ENCODE measurements around the gene SDK2. TPM values are rescaled to one million over a fixed set of nuclear protein-coding genes. Genes with fewer than 3 reads are reported as not detected.
A peak's percentile ranks its signal among the peaks of the same experiment; 100 is the strongest.

Gene SDK2
- total RNA-seq, 1 donor = under 0.01 TPM

DNA sequence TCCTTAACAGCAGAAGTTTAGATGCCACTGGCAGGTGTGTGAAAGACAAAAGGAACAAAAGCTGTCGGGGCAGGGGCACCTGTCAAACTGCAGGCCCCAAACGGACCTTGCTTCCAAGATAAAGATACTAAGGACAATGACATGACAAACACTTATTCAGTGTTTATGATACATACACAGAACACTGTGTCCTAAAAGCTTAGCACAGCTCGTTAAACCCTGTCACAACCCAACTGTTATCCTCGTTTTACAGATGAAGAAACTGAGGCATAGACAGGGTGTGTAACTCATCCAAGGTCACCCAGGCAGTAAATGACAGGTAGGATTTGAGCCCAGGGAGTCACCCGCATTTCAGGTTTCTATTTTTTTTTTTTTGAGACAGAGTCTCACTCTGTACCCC lies 9.6 kb downstream of the SDK2 start:
- no peak for TF ChIP-seq CTCF (IDR thresholded peaks at IDR 0.05; ENCODE audit: extremely low read depth, low read depth, low read length)
- Histone ChIP-seq H3K4me1 (ENCODE audit: insufficient read depth, low read length) (no peaks in the 10 kb centered on the region), H3K36me3 (ENCODE audit: insufficient read depth, low read length) (no peaks in the 10 kb centered on the region)

DNA sequence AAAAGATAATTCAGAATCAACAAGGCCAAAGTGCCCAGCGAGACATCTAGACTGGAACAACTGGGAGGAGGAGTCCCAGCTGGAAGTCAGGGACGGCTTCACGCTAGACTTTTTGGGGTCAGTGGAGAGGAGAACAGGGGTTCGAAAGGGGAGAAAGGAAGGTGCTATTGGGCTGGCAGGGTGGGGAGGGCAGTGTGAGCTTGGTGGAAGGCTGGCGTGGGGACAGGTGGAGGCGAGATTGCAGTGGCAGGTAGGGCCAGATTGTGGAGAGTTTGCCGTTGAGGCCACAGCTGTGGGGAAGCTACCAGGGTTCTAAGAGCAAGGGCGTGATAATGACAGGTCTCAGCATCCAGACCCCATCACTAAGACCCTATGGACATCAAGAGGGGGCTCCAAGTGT lies 10.5 kb downstream of the SDK2 start:
- H2AFZ ChIP-seq (ENCODE audit: low read length) = no peak overlapping the region
- H3K27me3 ChIP-seq (ENCODE audit: insufficient read depth, low read length) = no peaks in the 10 kb centered on the region
- no peak overlapping the region for H3K4me3 ChIP-seq (ENCODE audit: insufficient read depth, low read length)
- H3K36me3 ChIP-seq (ENCODE audit: insufficient read depth, low read length) = no peaks in the 10 kb centered on the region
- no peaks in the 10 kb centered on the region for H3K9me3 ChIP-seq (ENCODE audit: low read depth, low read length)
- no peak overlapping the region for H3K4me2 ChIP-seq (ENCODE audit: insufficient read depth, low read length)
- H3K79me2 ChIP-seq (ENCODE audit: insufficient read depth, low read length) = no peaks in the 10 kb centered on the region
- DNase-seq (ENCODE audit: insufficient read length, low spot score, missing footprints) = no peak
- no peaks in the 10 kb centered on the region for H4K20me1 ChIP-seq (ENCODE audit: insufficient read depth, low read length)
- no peaks in the 10 kb centered on the region for H3K4me1 ChIP-seq (ENCODE audit: insufficient read depth, low read length)
- TF ChIP-seq CTCF (IDR thresholded peaks at IDR 0.05; ENCODE audit: extremely low read depth, low read depth, low read length) = no peak
- no peak overlapping the region for H3K27ac ChIP-seq (ENCODE audit: low read depth, low read length)

More for the DNA sequence above, 9.6 kb downstream of the SDK2 start:
- no peaks in the 10 kb centered on the region for H3K27me3 ChIP-seq (ENCODE audit: insufficient read depth, low read length)
- no peak for DNase-seq (ENCODE audit: insufficient read length, low spot score, missing footprints)
- H2AFZ ChIP-seq (ENCODE audit: low read length) = no peak overlapping the region
- H4K20me1 ChIP-seq (ENCODE audit: insufficient read depth, low read length) = no peaks in the 10 kb centered on the region
- H3K4me2 ChIP-seq (ENCODE audit: insufficient read depth, low read length) = no peak overlapping the region
- no peaks in the 10 kb centered on the region for H3K79me2 ChIP-seq (ENCODE audit: insufficient read depth, low read length)
- H3K9me3 ChIP-seq (ENCODE audit: low read depth, low read length) = no peaks in the 10 kb centered on the region
- no peak overlapping the region for H3K27ac ChIP-seq (ENCODE audit: low read depth, low read length)
- no peak overlapping the region for H3K4me3 ChIP-seq (ENCODE audit: insufficient read depth, low read length)

DNA sequence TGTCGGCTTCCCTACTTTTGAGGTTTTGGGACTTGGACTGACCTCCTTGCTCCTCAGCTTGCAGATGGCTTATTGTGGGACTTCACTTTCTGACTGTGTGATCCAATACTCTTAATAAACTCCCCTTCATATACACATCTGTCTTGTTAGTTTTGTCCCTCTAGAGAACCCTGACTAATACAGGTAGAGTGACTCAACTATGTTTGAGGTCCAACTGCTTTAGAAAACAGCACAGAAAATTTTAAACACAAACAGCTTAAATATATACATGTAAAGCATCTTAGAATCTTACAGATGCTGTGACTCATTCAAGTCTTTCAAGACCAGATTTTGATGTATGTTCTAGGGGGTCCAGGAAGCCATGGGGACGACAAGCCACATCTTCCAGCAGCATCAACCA lies 11.7 kb downstream of the SDK2 start:
- Histone ChIP-seq H3K27me3 (ENCODE audit: insufficient read depth, low read length) (no peaks in the 10 kb centered on the region), H2AFZ (ENCODE audit: low read length) (no peak overlapping the region), H3K4me1 (ENCODE audit: insufficient read depth, low read length) (no peaks in the 10 kb centered on the region), H3K4me3 (ENCODE audit: insufficient read depth, low read length) (no peak overlapping the region), H3K27ac (ENCODE audit: low read depth, low read length) (no peak overlapping the region), H3K4me2 (ENCODE audit: insufficient read depth, low read length) (no peak overlapping the region), H4K20me1 (ENCODE audit: insufficient read depth, low read length) (no peaks in the 10 kb centered on the region), H3K36me3 (ENCODE audit: insufficient read depth, low read length) (no peaks in the 10 kb centered on the region), H3K9me3 (ENCODE audit: low read depth, low read length) (no peaks in the 10 kb centered on the region), H3K79me2 (ENCODE audit: insufficient read depth, low read length) (no peaks in the 10 kb centered on the region)
- TF ChIP-seq CTCF (IDR thresholded peaks at IDR 0.05; ENCODE audit: extremely low read depth, low read depth, low read length) = no peak
- no peak for DNase-seq (ENCODE audit: insufficient read length, low spot score, missing footprints)

DNA sequence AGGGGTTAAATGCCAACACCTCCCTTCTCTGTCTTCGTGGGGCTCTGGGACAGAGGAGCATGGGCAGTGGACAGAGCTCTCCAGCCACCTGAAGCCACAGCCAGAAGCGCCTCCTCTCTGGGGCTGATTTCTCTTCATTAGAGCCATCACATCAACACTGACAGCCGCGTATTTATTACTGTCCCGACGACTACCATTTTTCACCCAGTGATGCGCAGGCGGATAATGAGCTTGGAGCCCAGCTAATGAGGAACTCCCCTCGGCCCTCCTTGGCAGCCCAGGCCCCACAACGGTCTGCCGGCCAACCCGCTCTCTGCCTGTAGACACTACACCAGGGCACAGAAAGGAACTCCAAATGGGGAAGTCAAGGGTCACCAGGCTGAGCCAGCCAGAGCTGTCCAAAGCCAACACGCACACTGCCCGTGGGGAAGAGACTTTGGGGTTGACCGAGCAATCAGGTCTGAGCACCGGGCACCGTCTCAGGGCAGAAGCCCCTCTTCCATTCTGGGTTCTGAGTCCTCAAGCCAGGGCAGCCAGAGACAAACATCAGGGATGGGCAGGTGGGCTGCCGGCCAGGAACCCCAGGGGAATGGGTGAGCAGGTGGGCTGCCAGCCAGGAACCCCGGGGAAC lies 13.2 kb downstream of the SDK2 start:
- H3K4me1 ChIP-seq (ENCODE audit: insufficient read depth, low read length) = no peaks in the 10 kb centered on the region
- no peak overlapping the region for H2AFZ ChIP-seq (ENCODE audit: low read length)
- TF ChIP-seq CTCF (IDR thresholded peaks at IDR 0.05; ENCODE audit: extremely low read depth, low read depth, low read length) = no peak
- no peaks in the 10 kb centered on the region for H4K20me1 ChIP-seq (ENCODE audit: insufficient read depth, low read length)
- H3K27ac ChIP-seq (ENCODE audit: low read depth, low read length) = no peak overlapping the region
- H3K36me3 ChIP-seq (ENCODE audit: insufficient read depth, low read length) = no peaks in the 10 kb centered on the region
- no peaks in the 10 kb centered on the region for H3K79me2 ChIP-seq (ENCODE audit: insufficient read depth, low read length)
- H3K4me2 ChIP-seq (ENCODE audit: insufficient read depth, low read length) = no peak overlapping the region
- no peaks in the 10 kb centered on the region for H3K27me3 ChIP-seq (ENCODE audit: insufficient read depth, low read length)
- no peak overlapping the region for H3K4me3 ChIP-seq (ENCODE audit: insufficient read depth, low read length)
- peak; percentile 26 for DNase-seq (ENCODE audit: insufficient read length, low spot score, missing footprints)
- H3K9me3 ChIP-seq (ENCODE audit: low read depth, low read length) = no peaks in the 10 kb centered on the region
